ENCODE results near the gene SGCA. TPM values are rescaled to one million over a fixed set of nuclear protein-coding genes. Genes with fewer than 3 reads are reported as not detected.

SGCA gene
- total and polyA plus RNA-seq, 10 of the 15 experiments (the other 5 are each of a cell fraction or from before 2014, with no cell fraction given) = 0.13 to 2.2 (median 0.50) TPM; not detected in 2

GRCh38 chr17:50192618-50193291 is 26.9 kb downstream of the SGCA start (continued):
- TF ChIP-seq BHLHE40 (IDR thresholded peaks at IDR 0.05; ENCODE audit: borderline replicate concordance in 1 of 2, low read depth in 2 of 2, low read length in 1 of 2) (peak in 1 of 2 experiments; percentile 46; a peak in 1 of 4 replicates), MEF2B (IDR thresholded peaks at IDR 0.05; ENCODE audit: partially characterized antibody, poor library complexity, severe bottlenecking) (peak; percentile 77), HDGF (IDR thresholded peaks at IDR 0.05) (0 out of 2 replicates have a peak, but pooled peaks have one; percentile 51), ETV6 (conservative IDR thresholded peaks at IDR 0.05 in 1 of 2, IDR thresholded peaks at IDR 0.05 in 1 of 2; ENCODE audit: borderline replicate concordance in 1 of 2, low read depth in 1 of 2) (no peak), BACH1 (IDR thresholded peaks at IDR 0.05; ENCODE audit: borderline replicate concordance) (peak; percentile 23; the same call in 1 of the 2 replicates), NFYA (IDR thresholded peaks at IDR 0.05; ENCODE audit: borderline replicate concordance, low read depth, low read length) (no peak), BCLAF1 (IDR thresholded peaks at IDR 0.05) (no peak), RUNX3 (IDR thresholded peaks at IDR 0.05; ENCODE audit: low read length) (0 out of 2 replicates have a peak, but pooled peaks have one; percentile 13), DPF2 (IDR thresholded peaks at IDR 0.05) (0 out of 2 replicates have a peak, but pooled peaks have one; percentile 38), SRF (IDR thresholded peaks at IDR 0.05; ENCODE audit: low read depth in 2 of 2, low read length in 2 of 2) (no peak), RAD51 (IDR thresholded peaks at IDR 0.05) (no peak), NBN (IDR thresholded peaks at IDR 0.05) (no peak), GATAD2B (conservative IDR thresholded peaks at IDR 0.05; ENCODE audit: low read depth) (peak; percentile 4; the same call in 1 of the 2 replicates), NR2C1 (IDR thresholded peaks at IDR 0.05) (no peak), WRNIP1 (IDR thresholded peaks at IDR 0.05; ENCODE audit: borderline replicate concordance, low read depth, low read length) (no peak)

Measured in GM12878 (cell line).